ENCODE results near the gene KCNQ2.

The KCNQ2 gene

DNA sequence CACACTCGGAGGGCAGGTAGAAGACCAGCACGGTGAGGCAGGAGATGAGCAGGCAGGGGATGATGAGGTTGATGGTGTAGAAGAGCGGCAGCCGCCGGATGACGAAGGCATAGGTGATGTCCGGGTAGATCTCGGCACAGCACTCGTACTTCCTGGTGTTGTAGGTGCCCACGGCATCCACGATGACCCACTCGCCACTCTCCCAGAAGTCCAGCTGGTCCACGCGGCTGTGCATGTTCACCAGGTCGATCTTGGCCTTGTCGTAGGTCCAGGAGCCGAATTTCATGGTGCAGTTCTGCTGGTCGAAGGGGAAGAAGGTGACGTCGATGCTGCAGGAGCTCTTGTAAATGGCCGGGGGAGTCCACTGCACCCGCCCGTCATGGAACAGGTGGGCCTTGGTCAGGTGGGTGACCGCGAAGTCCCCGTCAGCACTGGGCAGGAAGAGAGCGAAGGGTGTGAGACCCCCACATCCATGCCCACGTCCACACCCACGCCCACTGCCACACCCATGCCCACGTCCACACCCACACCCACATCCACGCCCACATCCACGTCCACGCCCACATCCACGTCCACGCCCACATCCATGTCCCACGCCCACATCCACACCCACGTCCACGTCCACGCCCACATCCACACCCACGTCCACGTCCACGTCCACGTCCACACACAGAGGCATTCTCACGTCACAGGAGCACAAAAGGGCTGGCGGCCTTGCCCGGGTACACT is 121.7 kb downstream of the KCNQ2 start:
- no peak for DNase-seq

Data from islet precursor cell (in vitro differentiated cells).